ENCODE measurements around the gene ARHGAP15.

- TF ChIP-seq CTCF (IDR thresholded peaks at IDR 0.05) (no peak), EP300 (IDR thresholded peaks at IDR 0.05) (no peak)
Observed at GRCh38 chr2:143551971-143552650, 422.9 kb downstream of the ARHGAP15 start.
